Fibroblast of pulmonary artery (primary cell): ENCODE measurements around the gene FANK1.

Source experiments
- DNase-seq: peaks from one replicate; pipeline ENCODE4 v3.0.0-alpha.2; 2010; ENCODE audit warnings: low read depth
- H3K4me3 ChIP-seq: replicated peaks from 2 replicates; pipeline ENCODE4 v1.5.1; 2011; ENCODE audit warnings: low read depth, mild to moderate bottlenecking, control low read depth, low read length, moderate library complexity
- CTCF ChIP-seq: IDR thresholded peaks from 2 replicates; pipeline ENCODE4 v1.5.1; 2011; ENCODE audit warnings: mild to moderate bottlenecking, control low read depth, low read length, inconsistent platforms; ENCODE audit errors: missing control alignments

The FANK1 gene

GRCh38 chr10:125982260-125982948, 86.0 kb downstream of the FANK1 start:
- DNase-seq = peak; percentile 81
- H3K4me3 ChIP-seq = no peak overlapping the region
- TF ChIP-seq CTCF = peak; percentile 51

GRCh38 chr10:125983161-125983560, 86.8 kb downstream of the FANK1 start:
- no peak for DNase-seq
- no peak for TF ChIP-seq CTCF
- H3K4me3 ChIP-seq = no peak overlapping the region

GRCh38 chr10:125983656-125984055, 87.3 kb downstream of the FANK1 start:
- H3K4me3 ChIP-seq = no peak overlapping the region
- TF ChIP-seq CTCF = no peak
- no peak for DNase-seq

- no peak overlapping the region for H3K4me3 ChIP-seq
- TF ChIP-seq CTCF = no peak
- DNase-seq = no peak
These were observed 88.0 kb downstream of the FANK1 start for GRCh38 chr10:125984346-125984745.

- no peak overlapping the region for H3K4me3 ChIP-seq
- TF ChIP-seq CTCF = no peak
- no peak for DNase-seq
These were observed 88.6 kb downstream of the FANK1 start for GRCh38 chr10:125984865-125985495.

- H3K4me3 ChIP-seq = no peak overlapping the region
- DNase-seq = no peak
- TF ChIP-seq CTCF = no peak
These were observed 89.3 kb downstream of the FANK1 start for GRCh38 chr10:125985557-125986240.
